Measurements from ENCODE around the gene TTC9B.

GRCh38 chr19:40231544-40232424, 13.6 kb upstream of the TTC9B start:
- no peak for TF ChIP-seq CTCF (IDR thresholded peaks at IDR 0.05 in 4 of 5, conservative IDR thresholded peaks at IDR 0.05 in 1 of 5)
- TF ChIP-seq POLR2A (IDR thresholded peaks at IDR 0.05), result no peak

All from gastrocnemius medialis (tissue), 4 donors.